OCI-LY3 (cell line): ENCODE measurements around the gene AVPR1A.

Experiments used
- CTCF ChIP-seq: fragments of 200-600, 300-600 bp; sonication (generic); IDR thresholded peaks from 2 replicates; pipeline ENCODE4 v1.5.1; 2014; ENCODE audit warnings: antibody characterized with exemption, low read length, low read depth
- EZH2phosphoT487 ChIP-seq: fragments of 200-600 bp; shearing (Covaris generic); IDR thresholded peaks from 2 replicates; pipeline ENCODE4 v1.6.1; 2018; ENCODE audit warnings: antibody characterized with exemption, mixed run types, low read depth

DNA sequence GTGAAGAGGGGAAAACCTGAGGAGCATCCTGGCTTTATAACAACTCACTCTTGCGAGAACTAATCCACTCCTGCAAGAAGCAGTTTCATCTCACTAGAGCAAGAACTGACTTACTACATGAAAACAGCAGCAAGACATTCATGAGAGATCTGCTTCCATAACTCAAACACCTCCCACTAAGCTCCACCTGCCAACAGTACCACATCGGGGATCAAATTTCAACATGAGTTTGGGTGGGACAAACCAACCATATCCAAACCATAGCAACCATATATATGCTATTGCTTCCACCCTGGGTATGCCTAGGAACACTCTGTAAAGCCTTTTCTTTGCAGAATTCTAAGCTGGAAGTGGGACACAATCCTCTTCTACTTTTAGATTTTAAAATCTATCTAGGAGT is 13.9 kb upstream of the AVPR1A start:
- TF ChIP-seq CTCF (no peak), EZH2phosphoT487 (no peak)
